Activated CD8-positive, alpha-beta memory T cell treated with anti-CD3 and anti-CD28 coated beads for 4 hours (primary cell): ENCODE data around the gene CNNM4.

ENCODE experiments used
- DNase-seq, 2 donors: peaks; one replicate each; pipeline ENCODE4 v3.0.0-alpha.2; 2020; ENCODE audit warnings: low read depth in 2 of 2

Gene CNNM4

GRCh38 chr2:96758987-96759386 lies 1.7 kb upstream of the CNNM4 start:
- DNase-seq = no peak

GRCh38 chr2:96759548-96759947 lies 1.2 kb upstream of the CNNM4 start:
- DNase-seq = no peak

- DNase-seq = no peak
These were observed 507 bp downstream of the CNNM4 start for GRCh38 chr2:96760986-96761832.

GRCh38 chr2:96762529-96763311 lies 2.0 kb downstream of the CNNM4 start:
- no peak for DNase-seq

- no peak for DNase-seq
These were observed 3.0 kb downstream of the CNNM4 start for GRCh38 chr2:96763511-96764252.

- DNase-seq = no peak
These were observed 3.5 kb downstream of the CNNM4 start for GRCh38 chr2:96764253-96764637.

GRCh38 chr2:96767135-96767871 lies 6.6 kb downstream of the CNNM4 start:
- DNase-seq = no peak

- DNase-seq = no peak
These were observed 7.4 kb downstream of the CNNM4 start for GRCh38 chr2:96768083-96768561.

- no peak for DNase-seq
These were observed 9.1 kb downstream of the CNNM4 start for GRCh38 chr2:96769814-96770213.

GRCh38 chr2:96770442-96771202 lies 9.9 kb downstream of the CNNM4 start:
- no peak for DNase-seq

GRCh38 chr2:96771796-96772618 lies 11.3 kb downstream of the CNNM4 start:
- DNase-seq = no peak

GRCh38 chr2:96772903-96773671 lies 12.4 kb downstream of the CNNM4 start:
- no peak for DNase-seq

- peak in 1 of 2 donors; percentile 32 for DNase-seq
These were observed 13.2 kb downstream of the CNNM4 start for GRCh38 chr2:96773922-96774321.

- DNase-seq = no peak
These were observed 14.5 kb downstream of the CNNM4 start for GRCh38 chr2:96775160-96775559.

- no peak for DNase-seq
These were observed 22.7 kb downstream of the CNNM4 start for GRCh38 chr2:96783388-96783787.

GRCh38 chr2:96787411-96787810 lies 26.7 kb downstream of the CNNM4 start:
- DNase-seq = no peak

GRCh38 chr2:96788442-96789244 lies 27.9 kb downstream of the CNNM4 start:
- DNase-seq = no peak

- no peak for DNase-seq
These were observed 28.5 kb downstream of the CNNM4 start for GRCh38 chr2:96789245-96789617.
